ENCODE data around the gene PMM1.

- TF ChIP-seq, protein P1, sequence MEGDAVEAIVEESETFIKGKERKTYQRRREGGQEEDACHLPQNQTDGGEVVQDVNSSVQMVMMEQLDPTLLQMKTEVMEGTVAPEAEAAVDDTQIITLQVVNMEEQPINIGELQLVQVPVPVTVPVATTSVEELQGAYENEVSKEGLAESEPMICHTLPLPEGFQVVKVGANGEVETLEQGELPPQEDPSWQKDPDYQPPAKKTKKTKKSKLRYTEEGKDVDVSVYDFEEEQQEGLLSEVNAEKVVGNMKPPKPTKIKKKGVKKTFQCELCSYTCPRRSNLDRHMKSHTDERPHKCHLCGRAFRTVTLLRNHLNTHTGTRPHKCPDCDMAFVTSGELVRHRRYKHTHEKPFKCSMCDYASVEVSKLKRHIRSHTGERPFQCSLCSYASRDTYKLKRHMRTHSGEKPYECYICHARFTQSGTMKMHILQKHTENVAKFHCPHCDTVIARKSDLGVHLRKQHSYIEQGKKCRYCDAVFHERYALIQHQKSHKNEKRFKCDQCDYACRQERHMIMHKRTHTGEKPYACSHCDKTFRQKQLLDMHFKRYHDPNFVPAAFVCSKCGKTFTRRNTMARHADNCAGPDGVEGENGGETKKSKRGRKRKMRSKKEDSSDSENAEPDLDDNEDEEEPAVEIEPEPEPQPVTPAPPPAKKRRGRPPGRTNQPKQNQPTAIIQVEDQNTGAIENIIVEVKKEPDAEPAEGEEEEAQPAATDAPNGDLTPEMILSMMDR (conservative IDR thresholded peaks at IDR 0.05; ENCODE audit: low read length): no peak
- no peak for TF ChIP-seq EZH2phosphoT487 (IDR thresholded peaks at IDR 0.05; ENCODE audit: borderline replicate concordance, low read depth, low read length)
Measured at GRCh38 chr22:41562461-41562860, 27.2 kb downstream of the PMM1 start.

All from OCI-LY7 (cell line).